ACC112 (cell line): ENCODE measurements around the gene TTLL12.

Experiments
- H2AFZ ChIP-seq: fragments of 200-600 bp; sonication (generic); one replicate; pipeline ENCODE4 v1.6.0; 2017; ENCODE audit warnings: antibody characterized with exemption, low read length; ENCODE audit not compliant: unreplicated experiment
- H3K27ac ChIP-seq: fragments of 200-600 bp; sonication (generic); 2 replicates; pipeline ENCODE4 v1.5.1; 2014; ENCODE audit warnings: low read depth, mild to moderate bottlenecking, antibody characterized with exemption, low read length, moderate library complexity
- H3K27me3 ChIP-seq: fragments of 200-600 bp; sonication (generic); 2 replicates; pipeline ENCODE4 v1.6.1; 2014; ENCODE audit warnings: mild to moderate bottlenecking, antibody characterized with exemption, low read length, moderate library complexity, mixed read lengths; ENCODE audit not compliant: insufficient read depth
- H3K36me3 ChIP-seq: fragments of 200-600 bp; sonication (generic); 2 replicates; pipeline ENCODE4 v1.6.1; 2016; ENCODE audit warnings: mild to moderate bottlenecking, antibody characterized with exemption, low read length, moderate library complexity, mixed read lengths; ENCODE audit not compliant: insufficient read depth
- H3K4me1 ChIP-seq: fragments of 200-600 bp; sonication (generic); one replicate; pipeline ENCODE4 v1.6.1; 2016; ENCODE audit warnings: low read length, mixed read lengths; ENCODE audit not compliant: insufficient read depth, unreplicated experiment, control insufficient read depth
- H3K4me3 ChIP-seq: fragments of 200-600 bp; sonication (generic); 2 replicates; pipeline ENCODE4 v1.5.1; 2014; ENCODE audit warnings: mild to moderate bottlenecking, low read depth, low read length
- H3K79me2 ChIP-seq: fragments of 200-600 bp; sonication (generic); one replicate; pipeline ENCODE4 v1.6.0; 2016; ENCODE audit warnings: low read length; ENCODE audit not compliant: control insufficient read depth, unreplicated experiment, insufficient read depth

TTLL12 gene

GRCh38 chr22:43227239-43227630 lies 40.3 kb upstream of the TTLL12 start:
- Histone ChIP-seq H3K27me3 (no peaks in the 10 kb centered on the region), H2AFZ (no peak overlapping the region), H3K4me1 (no peaks in the 10 kb centered on the region)

GRCh38 chr22:43226377-43227238 lies 39.7 kb upstream of the TTLL12 start:
- H2AFZ ChIP-seq: no peak overlapping the region
- H3K27me3 ChIP-seq: no peaks in the 10 kb centered on the region
- H3K4me3 ChIP-seq: no peak overlapping the region
- no peaks in the 10 kb centered on the region for H3K4me1 ChIP-seq
- no peaks in the 10 kb centered on the region for H3K79me2 ChIP-seq
- no peak overlapping the region for H3K27ac ChIP-seq
- H3K36me3 ChIP-seq: no peaks in the 10 kb centered on the region

More at GRCh38 chr22:43227239-43227630, 40.3 kb upstream of the TTLL12 start:
- Histone ChIP-seq H3K79me2 (no peaks in the 10 kb centered on the region), H3K36me3 (no peaks in the 10 kb centered on the region), H3K4me3 (no peak overlapping the region), H3K27ac (no peak overlapping the region)

- H3K4me3 ChIP-seq: no peak overlapping the region
- H3K4me1 ChIP-seq: no peaks in the 10 kb centered on the region
- H3K79me2 ChIP-seq: no peaks in the 10 kb centered on the region
- no peak overlapping the region for H2AFZ ChIP-seq
- no peaks in the 10 kb centered on the region for H3K36me3 ChIP-seq
- no peaks in the 10 kb centered on the region for H3K27me3 ChIP-seq
- H3K27ac ChIP-seq: no peak overlapping the region
Measured at GRCh38 chr22:43225609-43226008, 38.7 kb upstream of the TTLL12 start.

GRCh38 chr22:43222987-43223386 lies 36.1 kb upstream of the TTLL12 start:
- H3K79me2 ChIP-seq: no peaks in the 10 kb centered on the region
- H3K27me3 ChIP-seq: no peaks in the 10 kb centered on the region
- H3K36me3 ChIP-seq: no peaks in the 10 kb centered on the region
- no peaks in the 10 kb centered on the region for H3K4me1 ChIP-seq
- H3K27ac ChIP-seq: no peak overlapping the region
- no peak overlapping the region for H2AFZ ChIP-seq
- no peak overlapping the region for H3K4me3 ChIP-seq

- H2AFZ ChIP-seq: no peak overlapping the region
Measured at GRCh38 chr22:43222262-43222661, 35.3 kb upstream of the TTLL12 start.

GRCh38 chr22:43220625-43221380 lies 33.9 kb upstream of the TTLL12 start:
- Histone ChIP-seq H2AFZ (no peak overlapping the region), H3K27ac (no peak overlapping the region), H3K4me3 (no peak overlapping the region), H3K79me2 (no peaks in the 10 kb centered on the region), H3K4me1 (no peaks in the 10 kb centered on the region), H3K27me3 (no peaks in the 10 kb centered on the region), H3K36me3 (no peaks in the 10 kb centered on the region)

More at GRCh38 chr22:43222262-43222661, 35.3 kb upstream of the TTLL12 start:
- H3K36me3 ChIP-seq: no peaks in the 10 kb centered on the region
- H3K79me2 ChIP-seq: no peaks in the 10 kb centered on the region
- no peaks in the 10 kb centered on the region for H3K4me1 ChIP-seq
- no peak overlapping the region for H3K27ac ChIP-seq
- no peaks in the 10 kb centered on the region for H3K27me3 ChIP-seq
- no peak overlapping the region for H3K4me3 ChIP-seq

- H2AFZ ChIP-seq: no peak overlapping the region
- no peak overlapping the region for H3K27ac ChIP-seq
- no peak overlapping the region for H3K4me3 ChIP-seq
- no peaks in the 10 kb centered on the region for H3K36me3 ChIP-seq
- no peaks in the 10 kb centered on the region for H3K79me2 ChIP-seq
- H3K27me3 ChIP-seq: no peaks in the 10 kb centered on the region
- H3K4me1 ChIP-seq: no peaks in the 10 kb centered on the region
Measured at GRCh38 chr22:43218786-43219185, 31.9 kb upstream of the TTLL12 start.

- H3K4me3 ChIP-seq: no peak overlapping the region
- H2AFZ ChIP-seq: no peak overlapping the region
- no peak overlapping the region for H3K27ac ChIP-seq
Measured at GRCh38 chr22:43217285-43218030, 30.5 kb upstream of the TTLL12 start.

GRCh38 chr22:43216738-43217137 lies 29.8 kb upstream of the TTLL12 start:
- Histone ChIP-seq H3K36me3 (no peaks in the 10 kb centered on the region), H2AFZ (no peak overlapping the region), H3K79me2 (no peaks in the 10 kb centered on the region), H3K4me1 (no peaks in the 10 kb centered on the region), H3K27me3 (no peaks in the 10 kb centered on the region), H3K27ac (no peak overlapping the region), H3K4me3 (no peak overlapping the region)

More at GRCh38 chr22:43217285-43218030, 30.5 kb upstream of the TTLL12 start:
- no peaks in the 10 kb centered on the region for H3K4me1 ChIP-seq
- no peaks in the 10 kb centered on the region for H3K36me3 ChIP-seq
- H3K27me3 ChIP-seq: no peaks in the 10 kb centered on the region
- H3K79me2 ChIP-seq: no peaks in the 10 kb centered on the region

GRCh38 chr22:43213962-43214361 lies 27.0 kb upstream of the TTLL12 start:
- no peak overlapping the region for H3K27ac ChIP-seq
- H3K27me3 ChIP-seq: no peaks in the 10 kb centered on the region
- no peaks in the 10 kb centered on the region for H3K36me3 ChIP-seq
- no peaks in the 10 kb centered on the region for H3K79me2 ChIP-seq
- H2AFZ ChIP-seq: no peak overlapping the region
- no peaks in the 10 kb centered on the region for H3K4me1 ChIP-seq
- H3K4me3 ChIP-seq: no peak overlapping the region
